HCT116 (cell line): Measurements from ENCODE around the gene COX11.

Source experiments
- CEBPB ChIP-seq: IDR thresholded peaks from 2 replicates; pipeline ENCODE4 v1.6.1; 2012; ENCODE audit warnings: low read depth
- EZH2 ChIP-seq: fragments of 200-600 bp; sonication (generic); IDR thresholded peaks from 2 replicates; pipeline ENCODE4 v1.6.1; 2017; ENCODE audit warnings: antibody characterized with exemption, mixed run types
- POLR2A ChIP-seq: IDR thresholded peaks from 2 replicates; pipeline ENCODE4 v1.7.0; 2011; ENCODE audit warnings: borderline replicate concordance; ENCODE audit not compliant: insufficient read depth, insufficient read length; ENCODE audit errors: extremely low read depth
- POLR2AphosphoS5 ChIP-seq: IDR thresholded peaks from 2 replicates; pipeline ENCODE4 v1.6.1; 2011; ENCODE audit warnings: mild to moderate bottlenecking, low read depth, low read length, moderate library complexity
- RAD21 ChIP-seq: IDR thresholded peaks from 2 replicates; pipeline ENCODE4 v1.6.1; 2012; ENCODE audit warnings: low read depth, mild to moderate bottlenecking
- SP1 ChIP-seq: IDR thresholded peaks from 2 replicates; pipeline ENCODE4 v1.6.1; 2012; ENCODE audit warnings: low read depth
- SRF ChIP-seq: IDR thresholded peaks from 2 replicates; pipeline ENCODE4 v1.6.1; 2012; ENCODE audit warnings: low read depth
- TF ChIP-seq, protein P1 (sequence below), 3 experiments: fragments of 200-600 bp in 1 of 3; sonication (generic) in 1 of 3; IDR thresholded peaks in 2 of 3; conservative IDR thresholded peaks in 1 of 3; 2 replicates each; pipeline ENCODE4 v1.5.1; 2012 to 2017; ENCODE audit warnings: low read depth in 2 of 3, low read length in 2 of 3, antibody characterized with exemption in 1 of 3, borderline replicate concordance in 1 of 3, control low read depth in 1 of 3, mild to moderate bottlenecking in 1 of 3, mixed read lengths in 1 of 3, mixed run types in 1 of 3, moderate library complexity in 1 of 3; ENCODE audit not compliant: insufficient read depth in 1 of 3
- TF ChIP-seq, protein P2 (sequence below): IDR thresholded peaks from 2 replicates; pipeline ENCODE4 v1.6.1; 2012
- TF ChIP-seq, protein P3 (sequence below): IDR thresholded peaks from 2 replicates; pipeline ENCODE4 v1.6.1; 2012

DNA sequence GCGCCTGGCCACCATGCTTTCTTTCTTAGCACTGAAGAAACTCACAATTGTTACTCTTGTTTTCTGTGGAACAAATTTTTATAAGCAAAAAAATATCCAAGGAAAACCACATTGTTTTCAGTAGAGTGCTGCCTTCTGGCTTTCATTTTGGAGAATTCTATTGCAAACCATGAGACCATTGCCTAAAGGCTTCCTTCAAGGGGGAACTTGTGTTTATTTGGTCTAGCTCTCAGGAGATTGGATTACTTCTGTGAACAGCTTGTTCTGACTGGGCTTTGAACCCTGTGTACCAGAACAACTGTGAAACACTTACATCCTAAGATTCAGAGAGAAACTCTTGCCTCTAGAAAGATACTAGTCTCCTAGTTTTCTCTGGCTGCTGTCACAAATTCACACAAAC is 35.7 kb downstream of the COX11 start:
- TF ChIP-seq, protein P1, sequence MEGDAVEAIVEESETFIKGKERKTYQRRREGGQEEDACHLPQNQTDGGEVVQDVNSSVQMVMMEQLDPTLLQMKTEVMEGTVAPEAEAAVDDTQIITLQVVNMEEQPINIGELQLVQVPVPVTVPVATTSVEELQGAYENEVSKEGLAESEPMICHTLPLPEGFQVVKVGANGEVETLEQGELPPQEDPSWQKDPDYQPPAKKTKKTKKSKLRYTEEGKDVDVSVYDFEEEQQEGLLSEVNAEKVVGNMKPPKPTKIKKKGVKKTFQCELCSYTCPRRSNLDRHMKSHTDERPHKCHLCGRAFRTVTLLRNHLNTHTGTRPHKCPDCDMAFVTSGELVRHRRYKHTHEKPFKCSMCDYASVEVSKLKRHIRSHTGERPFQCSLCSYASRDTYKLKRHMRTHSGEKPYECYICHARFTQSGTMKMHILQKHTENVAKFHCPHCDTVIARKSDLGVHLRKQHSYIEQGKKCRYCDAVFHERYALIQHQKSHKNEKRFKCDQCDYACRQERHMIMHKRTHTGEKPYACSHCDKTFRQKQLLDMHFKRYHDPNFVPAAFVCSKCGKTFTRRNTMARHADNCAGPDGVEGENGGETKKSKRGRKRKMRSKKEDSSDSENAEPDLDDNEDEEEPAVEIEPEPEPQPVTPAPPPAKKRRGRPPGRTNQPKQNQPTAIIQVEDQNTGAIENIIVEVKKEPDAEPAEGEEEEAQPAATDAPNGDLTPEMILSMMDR (IDR thresholded peaks at IDR 0.05 in 2 of 3, conservative IDR thresholded peaks at IDR 0.05 in 1 of 3; ENCODE audit: borderline replicate concordance in 1 of 3, insufficient read depth in 1 of 3, low read depth in 2 of 3, low read length in 2 of 3): no peak
- TF ChIP-seq CEBPB (no peak), EZH2 (no peak), SP1 (no peak), RAD21 (no peak), POLR2A (no peak), SRF (no peak), POLR2AphosphoS5 (no peak)
- TF ChIP-seq, protein P2, sequence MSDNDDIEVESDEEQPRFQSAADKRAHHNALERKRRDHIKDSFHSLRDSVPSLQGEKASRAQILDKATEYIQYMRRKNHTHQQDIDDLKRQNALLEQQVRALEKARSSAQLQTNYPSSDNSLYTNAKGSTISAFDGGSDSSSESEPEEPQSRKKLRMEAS: no peak
- TF ChIP-seq, protein P3, sequence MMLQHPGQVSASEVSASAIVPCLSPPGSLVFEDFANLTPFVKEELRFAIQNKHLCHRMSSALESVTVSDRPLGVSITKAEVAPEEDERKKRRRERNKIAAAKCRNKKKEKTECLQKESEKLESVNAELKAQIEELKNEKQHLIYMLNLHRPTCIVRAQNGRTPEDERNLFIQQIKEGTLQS: no peak
